HepG2 (cell line): Measurements from ENCODE around the gene HNRNPA1. TPM values are rescaled to one million over a fixed set of nuclear protein-coding genes. Genes with fewer than 3 reads are reported as not detected.

Experiments used
- BRCA1 ChIP-seq: sonication (generic); formaldehyde crosslinking; IDR thresholded peaks from 2 replicates; pipeline ENCODE4 v1.4.0; 2020; ENCODE audit warnings: missing genetic modification reagents
- CBFB ChIP-seq: sonication (generic); formaldehyde crosslinking; IDR thresholded peaks from 2 replicates; pipeline ENCODE4 v1.4.0; 2020; ENCODE audit warnings: missing genetic modification reagents
- ELF3 ChIP-seq: IDR thresholded peaks from 2 replicates; pipeline ENCODE4 v1.6.1; 2016; ENCODE audit warnings: missing genetic modification reagents, missing compliant biosample characterization
- ERF ChIP-seq: IDR thresholded peaks from 2 replicates; pipeline ENCODE4 v1.6.1; 2018; ENCODE audit warnings: missing biosample characterization, missing genetic modification reagents
- KDM3A ChIP-seq: IDR thresholded peaks from 2 replicates; pipeline ENCODE4 v1.6.1; 2018; ENCODE audit warnings: low read depth, missing compliant biosample characterization
- MED13 ChIP-seq: sonication (generic); formaldehyde crosslinking; IDR thresholded peaks from 2 replicates; pipeline ENCODE4 v1.5.0; 2020; ENCODE audit warnings: missing genetic modification reagents
- MEIS1 ChIP-seq: sonication (generic); formaldehyde crosslinking; IDR thresholded peaks from 2 replicates; pipeline ENCODE4 v1.9.0; 2021; ENCODE audit warnings: mild to moderate bottlenecking, missing genetic modification reagents, moderate library complexity, borderline replicate concordance
- NFAT5 ChIP-seq: sonication (generic); formaldehyde crosslinking; IDR thresholded peaks from 2 replicates; pipeline ENCODE4 v1.4.0; 2020; ENCODE audit warnings: missing genetic modification reagents
- NR2F1 ChIP-seq, 2 experiments: fragments of 450-650 bp in 1 of 2; formaldehyde crosslinking in 1 of 2; IDR thresholded peaks; 2 replicates each; pipeline versions ENCODE4 v1.5.0 to v1.6.1; 2016 to 2020; ENCODE audit warnings: mild to moderate bottlenecking in 1 of 2, missing compliant biosample characterization in 1 of 2, missing genetic modification reagents in 1 of 2, moderate library complexity in 1 of 2
- POLR2G ChIP-seq: fragments of 200-400 bp; formaldehyde crosslinking; IDR thresholded peaks from 2 replicates; pipeline ENCODE4 v1.6.1; 2018; ENCODE audit warnings: mild to moderate bottlenecking, low read depth, low read length, moderate library complexity
- SAFB2 ChIP-seq: sonication (generic); formaldehyde crosslinking; IDR thresholded peaks from 2 replicates; pipeline ENCODE4 v1.5.1; 2020; ENCODE audit warnings: missing genetic modification reagents, low read depth, mild to moderate bottlenecking, borderline replicate concordance
- ZBTB49 ChIP-seq: sonication (generic); formaldehyde crosslinking; IDR thresholded peaks from 2 replicates; pipeline ENCODE4 v1.4.0; 2020; ENCODE audit warnings: missing genetic modification reagents, borderline replicate concordance
- ZC3H13 ChIP-seq: sonication (generic); formaldehyde crosslinking; IDR thresholded peaks from 2 replicates; pipeline ENCODE4 v1.8.1; 2023; ENCODE audit warnings: mild to moderate bottlenecking, missing genetic modification reagents, moderate library complexity
- ZFX ChIP-seq: sonication (generic); formaldehyde crosslinking; IDR thresholded peaks from 2 replicates; pipeline ENCODE4 v1.4.0; 2020; ENCODE audit warnings: mild to moderate bottlenecking, low read depth, missing genetic modification reagents, moderate library complexity
- ZNF138 ChIP-seq: sonication (generic); formaldehyde crosslinking; IDR thresholded peaks from 2 replicates; pipeline ENCODE4 v1.5.0; 2020; ENCODE audit warnings: mild to moderate bottlenecking, low read depth, missing genetic modification reagents
- ZNF512 ChIP-seq: sonication (generic); formaldehyde crosslinking; IDR thresholded peaks from 2 replicates; pipeline ENCODE4 v1.4.0; 2020; ENCODE audit warnings: mild to moderate bottlenecking, missing genetic modification reagents
- ZXDC ChIP-seq: sonication (generic); formaldehyde crosslinking; IDR thresholded peaks from 2 replicates; pipeline ENCODE4 v1.5.0; 2020; ENCODE audit warnings: mild to moderate bottlenecking, missing genetic modification reagents
- polyA plus RNA-seq, 8 experiments: library from polyadenylated mRNA; depleted of rRNA in 3 of 8; stranded (reverse) in 7 of 8; unstranded in 1 of 8; fragments of >200 nt; fragmentation: Illumina TruSeq in 4 of 8; extraction: Trizol in 4 of 8; gene quantifications; 2 replicates each; pipeline versions ENCODE4 v1.2.1 to v1.2.3, GENCODE V29; 2011 to 2016; ENCODE audit warnings: low read depth in 4 of 8, missing spikeins in 1 of 8, mixed read lengths in 1 of 8; ENCODE audit not compliant: insufficient read depth in 1 of 8
- total RNA-seq, 5 experiments: library from RNA; depleted of rRNA; stranded (reverse); fragments of >200 nt; fragmentation: Illumina TruSeq; extraction: Trizol; gene quantifications; 2 replicates each; pipeline ENCODE4 v1.2.3, GENCODE V29; 2016; ENCODE audit warnings: low read depth in 1 of 5

The HNRNPA1 gene
- total and polyA plus RNA-seq, 2 of the 13 experiments (the other 11 are each of a cell fraction or from before 2014, with no cell fraction given): 535 to 1,820 TPM

GRCh38 chr12:54294152-54294952 is 13.8 kb downstream of the HNRNPA1 start (continued):
- no peak; the same call in 1 of the 2 replicates for TF ChIP-seq SAFB2
- TF ChIP-seq ZC3H13: peak; percentile 60; the same call in 1 of the 2 replicates
- TF ChIP-seq ZFX (CRISPR knock-in tag): peak; percentile 38
- TF ChIP-seq ZNF138 (CRISPR knock-in tag): no peak
- TF ChIP-seq MED13 (CRISPR knock-in tag): no peak
- no peak for TF ChIP-seq ZBTB49 (CRISPR knock-in tag)
- TF ChIP-seq NR2F1 (CRISPR knock-in tag; IDR thresholded peaks at IDR 0.05): peak; percentile 100
- peak; percentile 64 for TF ChIP-seq POLR2G
- TF ChIP-seq ELF3 (CRISPR knock-in tag): peak; percentile 86
- peak; percentile 67; the same call in 1 of the 2 replicates for TF ChIP-seq ZXDC (CRISPR knock-in tag)
- no peak for TF ChIP-seq BRCA1 (CRISPR knock-in tag)
- TF ChIP-seq ZNF512 (CRISPR knock-in tag): no peak
- TF ChIP-seq CBFB (CRISPR knock-in tag): no peak
- TF ChIP-seq KDM3A (CRISPR knock-in tag): 0 out of 2 replicates have a peak, but pooled peaks have one; percentile 73
- no peak for TF ChIP-seq NFAT5 (CRISPR knock-in tag)
- TF ChIP-seq MEIS1 (CRISPR knock-in tag): no peak
- peak; percentile 61 for TF ChIP-seq ERF (CRISPR knock-in tag)
